Stimulated activated naive CD8-positive, alpha-beta T cell treated with anti-CD3 and anti-CD28 coated beads, Interleukin-15, Interleukin-2, amounts not matched to agents 100 U/mL and 50 U/mL, for 24 hours (primary cell): Measurements from ENCODE around the gene USH2A.
"Not testable (repeated sequence)": the region's sequence is repeated elsewhere in the genome, so short reads cannot be mapped to it uniquely, and the experiment has no call there.

Experiments
- ATAC-seq: fragments of 150-1000 bp; cut with Tn5 transposase; one replicate; pipeline ENCODE4 v1.10.0; 2021
- DNase-seq: peaks from one replicate; pipeline ENCODE4 v3.0.0; 2021

The USH2A gene

DNA sequence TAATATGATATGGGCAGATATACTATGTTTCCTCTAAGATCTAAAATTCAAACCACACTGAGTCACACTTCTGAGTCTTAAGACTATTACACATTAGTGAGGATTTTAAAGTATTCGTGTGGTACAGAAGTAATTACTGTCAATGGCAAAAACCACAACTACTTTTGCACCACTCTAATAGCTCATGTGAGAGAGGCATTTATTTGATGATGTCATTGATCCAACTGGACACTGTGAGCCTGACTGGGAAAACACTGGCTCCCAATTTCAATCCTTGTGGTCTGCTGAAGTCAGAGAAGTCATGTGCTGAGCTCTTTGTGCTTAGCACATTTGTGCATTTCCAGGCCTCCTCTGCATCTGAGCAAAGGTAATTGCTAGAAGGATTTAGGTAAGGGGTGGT lies 377.8 kb downstream of the USH2A start:
- ATAC-seq, result no peak
- DNase-seq, result no peak

DNA sequence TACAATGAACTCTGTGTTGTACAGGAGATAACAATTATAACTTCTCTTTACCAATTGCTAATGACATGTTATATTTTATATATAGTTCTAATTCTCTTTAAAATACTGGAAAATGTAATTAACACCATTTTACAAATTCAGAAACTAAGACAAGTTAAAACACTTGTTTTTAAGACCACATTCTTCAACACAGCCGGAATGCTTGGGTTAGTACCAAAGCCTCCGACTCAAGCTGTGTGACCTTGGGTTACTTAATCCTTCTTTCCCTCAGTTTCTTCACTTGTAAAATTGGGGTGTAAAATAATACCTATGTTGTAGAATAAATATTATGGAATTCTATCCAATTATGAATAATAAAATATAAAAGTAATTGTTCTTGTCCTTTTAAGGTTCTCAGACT lies 378.7 kb downstream of the USH2A start:
- no peak for DNase-seq
- ATAC-seq, result no peak

DNA sequence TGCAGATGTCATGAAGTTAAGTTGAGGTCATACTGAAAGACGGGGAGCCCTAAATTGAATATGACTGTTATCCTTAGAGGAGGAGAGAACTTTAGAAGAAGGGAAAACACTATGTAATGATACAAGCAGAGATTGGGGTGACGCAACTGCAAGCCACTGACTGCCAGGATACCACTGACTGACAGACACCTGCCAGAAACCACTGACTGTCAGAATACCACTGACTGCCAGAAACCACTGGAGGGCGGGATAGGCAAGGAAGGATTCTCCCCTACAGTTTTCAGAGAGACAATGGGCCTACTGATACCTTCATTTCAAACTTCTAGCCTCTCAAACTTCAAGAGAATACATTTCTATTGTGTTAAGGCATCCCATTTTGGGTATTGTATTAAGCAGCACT lies 388.7 kb downstream of the USH2A start:
- DNase-seq (no peak), ATAC-seq (no peak)

DNA sequence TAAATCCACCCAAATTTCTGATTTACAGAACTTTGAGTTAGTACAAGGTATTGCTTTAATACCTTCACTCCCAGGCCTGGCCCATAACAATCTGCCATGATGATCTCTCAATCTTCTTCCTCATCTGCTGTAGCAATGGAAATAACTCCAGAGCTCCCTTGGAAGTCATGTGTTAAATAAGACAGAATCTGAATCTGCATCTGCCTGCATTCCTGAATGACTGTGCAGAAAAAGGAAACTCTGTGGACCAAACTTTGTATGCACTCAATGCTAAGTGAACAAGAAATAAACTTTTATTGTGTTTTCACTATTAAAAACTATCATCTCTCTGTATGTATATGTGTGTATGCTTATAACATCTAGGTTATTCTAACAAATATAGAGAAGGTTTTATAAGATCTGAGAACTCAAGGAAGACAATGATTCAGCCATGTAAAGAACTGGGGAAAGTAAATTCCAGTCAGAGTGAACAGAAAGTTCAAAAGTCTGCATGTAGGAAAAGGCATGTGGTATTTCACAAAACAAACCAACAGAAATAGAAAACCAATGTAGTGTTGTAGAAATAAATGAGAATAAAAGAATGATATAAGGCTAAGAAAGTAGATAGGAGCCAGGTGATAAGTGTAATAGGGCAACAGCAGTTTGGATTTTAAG lies 390.2 kb downstream of the USH2A start:
- DNase-seq, result no peak
- ATAC-seq, result no peak

DNA sequence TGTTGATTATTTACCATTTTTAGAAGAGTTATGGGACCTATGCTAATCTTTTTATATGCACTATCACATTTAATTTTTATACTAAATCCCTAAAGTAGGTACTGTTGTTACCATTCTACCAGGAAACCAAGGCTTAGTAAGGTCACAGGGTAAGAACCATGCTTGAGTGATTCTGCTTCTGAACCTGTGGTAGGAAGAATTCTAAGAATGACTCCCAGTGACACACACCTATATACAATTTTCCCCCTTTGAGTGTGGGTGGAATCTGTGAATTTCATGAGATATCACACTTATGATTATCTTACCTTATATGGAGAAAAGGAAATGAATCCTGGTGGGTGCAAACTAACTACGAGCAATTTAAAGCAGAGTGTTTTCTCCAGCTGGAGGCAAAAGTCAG lies 391.0 kb downstream of the USH2A start:
- DNase-seq, result no peak
- no peak for ATAC-seq

DNA sequence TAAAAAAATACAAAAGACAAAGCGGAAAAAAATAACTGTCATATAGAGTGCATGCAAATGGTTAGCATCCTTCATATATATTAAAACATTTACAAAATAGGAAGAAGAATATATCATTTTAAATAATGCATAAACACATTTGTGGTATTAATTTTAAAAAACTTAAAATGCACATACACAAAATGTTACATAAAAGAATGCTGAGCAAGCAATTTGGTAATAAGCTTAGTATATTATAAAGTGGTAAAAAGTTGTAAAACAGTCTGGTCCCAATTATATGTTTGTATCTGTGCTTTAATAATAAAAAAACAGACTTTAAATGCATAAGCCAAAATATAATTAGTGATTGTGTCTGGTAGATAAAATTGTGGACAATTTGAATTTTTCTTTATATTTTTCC lies 394.6 kb downstream of the USH2A start:
- no peak for ATAC-seq
- no peak for DNase-seq

DNA sequence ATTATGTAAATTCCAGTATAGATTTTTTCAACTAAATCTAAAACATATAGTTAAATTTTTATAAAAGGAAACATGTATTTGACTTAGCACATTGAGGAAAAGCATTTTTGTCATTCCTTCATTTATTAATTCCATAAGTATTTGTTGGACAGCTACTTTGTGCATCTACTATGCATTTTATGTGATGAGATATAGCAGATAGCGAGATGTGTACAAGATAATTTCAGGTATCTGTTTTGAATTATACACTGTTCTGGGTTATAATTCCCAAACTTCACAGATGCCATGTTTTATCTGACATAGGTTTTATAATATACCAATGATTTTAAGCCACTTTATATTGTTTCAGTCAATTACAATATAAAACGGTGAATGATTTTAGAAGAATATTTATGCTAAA lies 398.7 kb downstream of the USH2A start:
- DNase-seq (no peak), ATAC-seq (no peak)

DNA sequence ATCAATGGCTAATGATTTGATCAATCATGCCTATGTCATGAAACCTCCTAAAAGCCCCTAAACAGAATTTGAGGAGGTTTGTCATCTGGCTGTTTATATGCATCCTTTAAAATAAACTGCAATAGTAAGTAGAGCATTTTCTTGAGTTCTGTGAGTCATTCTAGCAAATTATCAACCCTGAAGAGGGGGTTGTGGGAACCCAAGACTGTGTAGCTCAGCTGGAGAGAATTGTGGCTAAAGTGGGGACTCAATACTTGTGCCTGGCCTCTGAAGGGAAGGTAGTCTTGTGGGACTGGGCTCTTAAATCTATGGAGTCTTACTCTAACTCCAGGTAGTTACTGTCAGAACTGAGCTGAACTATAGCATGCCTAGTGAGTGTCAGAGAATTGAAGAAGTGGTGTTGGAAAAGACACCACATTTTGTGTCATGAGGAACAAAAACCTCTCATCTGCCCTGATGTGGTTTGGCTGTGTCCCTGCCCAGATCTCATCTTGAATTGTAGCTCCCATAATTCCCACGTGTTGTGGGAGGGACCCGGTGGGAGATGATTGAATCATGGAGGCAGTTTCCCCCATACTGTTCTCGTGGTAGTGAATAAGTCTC lies 402.4 kb downstream of the USH2A start:
- no peak for DNase-seq
- ATAC-seq, result no peak

DNA sequence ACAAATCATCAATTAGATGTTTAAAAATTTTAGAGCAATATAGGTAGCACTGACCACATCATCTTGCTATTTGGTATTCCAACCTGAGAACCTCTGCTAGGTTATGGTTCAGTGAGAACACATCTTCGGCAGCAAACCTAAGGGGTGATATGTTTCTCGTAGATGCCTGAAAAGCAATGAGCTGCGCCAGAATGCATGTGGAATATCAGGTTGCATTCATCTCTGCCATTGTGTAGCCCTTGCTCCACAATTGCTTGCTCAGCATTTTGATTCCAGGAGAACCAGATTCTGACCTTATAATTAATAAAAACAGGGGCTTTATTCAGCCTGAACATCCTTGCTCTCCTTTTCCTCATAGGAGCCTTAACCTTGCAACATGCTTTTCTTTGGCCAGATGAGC lies 408.1 kb downstream of the USH2A start:
- no peak for DNase-seq
- ATAC-seq, result no peak

DNA sequence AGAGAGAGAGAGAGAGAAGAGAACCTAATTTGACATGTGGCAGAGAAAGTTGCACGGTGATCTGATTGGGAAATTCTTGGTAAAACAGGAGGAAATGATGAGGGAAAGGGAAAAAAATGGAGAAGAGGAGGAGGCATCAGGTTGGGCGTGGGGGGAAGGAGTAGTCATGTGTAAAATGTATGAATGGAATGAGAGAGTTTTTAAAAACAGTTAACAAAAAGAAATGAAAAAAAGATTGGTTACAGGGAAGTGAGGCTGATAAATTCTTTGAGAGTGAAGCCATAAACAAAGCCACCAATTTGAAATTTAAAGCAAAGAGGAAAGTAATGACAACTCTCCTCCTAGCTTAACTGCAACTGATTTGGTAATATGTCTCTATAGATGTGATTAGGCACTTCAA lies 409.2 kb downstream of the USH2A start:
- DNase-seq, result no peak
- ATAC-seq, result no peak

DNA sequence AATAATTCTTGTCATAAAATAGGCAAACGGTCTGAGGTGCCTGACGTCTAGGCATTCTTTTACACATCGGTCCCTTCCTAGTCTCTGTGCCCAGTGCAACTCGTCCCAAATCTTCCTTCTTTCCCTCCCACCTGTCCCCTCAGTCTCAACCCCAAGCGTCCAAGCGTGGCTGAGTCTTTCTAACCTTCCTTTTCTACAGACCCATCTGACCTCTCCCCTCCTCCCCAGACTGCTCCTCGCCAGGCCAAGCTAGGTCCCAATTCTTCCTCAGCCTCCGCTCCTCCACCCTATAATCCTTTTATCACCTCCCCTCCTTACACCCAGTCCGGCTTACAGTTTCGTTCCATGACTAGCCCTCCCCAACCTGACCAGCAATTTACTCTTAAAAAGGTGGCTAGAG lies 413.8 kb downstream of the USH2A start:
- not testable (repeated sequence) for ATAC-seq, DNase-seq

DNA sequence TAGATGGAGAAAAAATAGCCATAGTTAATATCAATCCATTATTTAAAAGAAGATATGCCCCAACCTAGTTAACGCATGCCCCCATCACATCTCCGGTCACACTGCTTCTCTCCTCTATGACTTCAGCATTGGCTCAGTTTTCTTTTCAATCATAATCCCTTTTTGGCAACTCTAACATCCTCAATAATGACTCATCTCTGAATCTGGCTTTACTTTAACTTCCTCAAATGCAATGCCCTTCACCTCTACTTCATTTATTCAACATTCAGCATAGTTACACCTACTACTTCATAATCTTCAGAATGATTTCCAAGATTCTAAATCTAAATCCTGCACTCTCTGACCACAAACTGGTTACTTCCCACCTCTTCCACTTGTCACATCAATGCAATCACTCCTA lies 417.3 kb downstream of the USH2A start:
- DNase-seq, result no peak
- ATAC-seq, result no peak

DNA sequence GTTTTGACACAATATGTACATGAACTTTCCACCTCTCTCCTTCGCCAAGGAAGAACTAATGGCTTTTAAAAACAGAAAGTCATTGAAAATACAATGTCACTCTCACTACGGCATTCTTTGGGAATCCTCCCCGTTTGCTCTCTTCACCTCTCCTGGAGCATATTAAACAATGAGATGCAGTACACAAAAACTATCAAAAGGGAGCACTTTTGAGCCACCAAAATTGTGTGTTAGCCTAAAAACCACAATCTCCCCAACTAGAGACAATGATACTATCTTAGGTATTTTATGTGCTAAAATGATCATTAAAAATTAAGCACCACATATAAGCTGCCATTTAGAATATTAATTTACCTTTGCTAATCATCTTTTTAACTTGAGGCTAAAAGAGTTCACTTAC lies 430.6 kb downstream of the USH2A start:
- DNase-seq, result no peak
- no peak for ATAC-seq

DNA sequence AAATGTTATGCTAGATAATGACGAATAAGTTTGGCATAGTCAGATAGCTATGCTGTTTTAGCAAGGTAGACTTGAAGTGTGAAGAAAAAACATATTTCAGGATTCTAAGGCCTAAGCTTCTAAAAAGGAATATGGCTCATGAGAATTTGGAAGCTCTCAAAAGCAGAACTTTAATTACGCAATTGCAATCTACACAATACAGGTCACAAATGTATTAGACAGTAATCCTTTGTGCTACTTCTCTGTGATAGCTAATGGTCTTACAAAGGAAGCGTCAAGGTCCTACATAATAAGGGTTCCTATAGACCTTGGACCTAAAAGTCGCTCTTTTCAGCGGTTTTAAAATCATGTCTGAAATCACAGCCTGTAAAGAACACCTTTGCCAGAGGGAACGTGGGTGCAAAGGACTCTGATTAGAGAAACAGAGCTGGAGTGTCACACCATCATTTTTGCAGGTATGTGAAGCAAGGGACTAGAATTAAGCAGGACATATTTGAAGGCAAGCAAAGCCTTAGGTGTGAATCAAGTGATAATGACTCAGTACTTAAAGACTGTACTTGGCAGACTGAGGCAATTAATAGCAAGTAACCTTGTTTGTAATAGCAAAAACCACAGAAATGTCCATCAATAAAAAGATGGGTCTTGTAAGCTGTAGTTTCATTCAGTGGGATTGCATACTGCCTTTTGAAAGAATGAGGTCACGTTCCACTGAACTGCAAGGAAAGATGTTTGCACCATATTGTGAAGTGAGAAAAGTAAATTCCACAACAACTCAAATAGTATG lies 436.0 kb downstream of the USH2A start:
- no peak for ATAC-seq
- no peak for DNase-seq

DNA sequence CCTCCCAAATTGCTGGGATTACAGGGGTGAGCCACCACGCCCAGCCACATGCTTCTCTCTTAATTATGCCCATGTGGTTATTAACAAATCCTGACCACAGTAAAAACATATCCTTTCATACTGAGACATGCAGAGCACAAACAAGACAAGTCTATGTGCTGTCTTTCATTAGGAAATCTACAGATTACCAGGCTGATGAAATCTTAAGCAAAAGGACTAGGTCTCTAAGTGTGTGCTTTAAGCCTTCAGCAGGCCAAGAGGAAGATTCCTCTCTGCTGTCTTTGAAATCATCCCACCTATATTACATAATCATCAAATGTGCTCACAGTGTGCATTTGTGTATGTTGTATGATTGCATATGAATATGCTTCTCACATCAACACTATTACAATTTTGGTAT lies 436.8 kb downstream of the USH2A start:
- ATAC-seq, result no peak
- DNase-seq, result no peak

DNA sequence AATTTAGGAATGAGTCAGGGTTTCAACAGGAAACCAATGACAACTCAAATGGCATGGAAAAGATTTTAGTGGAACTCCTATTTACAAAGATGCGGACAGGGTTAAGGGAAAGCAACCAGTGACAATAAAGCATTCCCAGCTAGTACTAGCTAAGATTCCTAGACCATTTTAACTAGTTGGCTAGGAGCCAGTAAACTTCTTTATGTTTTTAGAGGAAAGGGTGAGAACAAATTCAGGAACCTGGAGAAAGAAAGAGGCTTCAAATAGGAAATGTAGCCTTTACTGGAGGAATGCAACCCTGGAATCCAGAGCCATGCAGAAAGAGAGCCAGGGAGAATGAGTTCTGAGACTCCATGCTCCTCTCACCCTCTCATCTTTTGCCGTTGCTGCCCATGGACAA lies 439.6 kb downstream of the USH2A start:
- ATAC-seq (no peak), DNase-seq (no peak)

DNA sequence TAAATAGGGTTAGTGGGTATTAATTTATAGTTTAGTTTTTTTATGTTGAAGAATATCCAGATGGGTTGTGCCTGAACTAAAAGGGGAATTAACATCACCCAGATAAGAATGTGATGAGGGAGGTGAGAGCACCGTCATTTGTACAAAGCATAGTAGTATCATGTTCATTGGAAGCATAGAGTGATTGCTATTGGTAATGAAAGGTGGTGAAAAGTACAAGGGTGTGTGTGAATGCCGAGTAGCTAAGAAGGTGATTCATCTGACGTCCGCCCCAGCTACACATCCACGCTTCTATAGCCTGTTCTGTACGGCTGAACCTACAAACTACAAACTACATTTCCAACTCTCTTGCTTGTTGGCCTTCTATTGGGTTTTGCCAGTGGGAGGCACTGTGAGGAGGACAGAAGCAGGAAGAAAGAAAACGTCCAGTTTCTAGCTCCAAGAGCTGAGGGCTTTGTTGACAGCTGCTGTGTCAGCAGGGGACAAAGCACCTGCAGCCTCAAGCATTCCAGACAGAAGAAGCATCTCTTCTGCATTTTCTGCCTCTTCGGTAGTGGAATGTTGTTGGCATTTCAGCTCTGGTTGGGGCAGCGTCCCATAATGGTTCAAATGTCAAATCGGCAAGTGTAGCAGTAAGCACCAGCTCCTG lies 451.3 kb downstream of the USH2A start:
- ATAC-seq (no peak), DNase-seq (no peak)

DNA sequence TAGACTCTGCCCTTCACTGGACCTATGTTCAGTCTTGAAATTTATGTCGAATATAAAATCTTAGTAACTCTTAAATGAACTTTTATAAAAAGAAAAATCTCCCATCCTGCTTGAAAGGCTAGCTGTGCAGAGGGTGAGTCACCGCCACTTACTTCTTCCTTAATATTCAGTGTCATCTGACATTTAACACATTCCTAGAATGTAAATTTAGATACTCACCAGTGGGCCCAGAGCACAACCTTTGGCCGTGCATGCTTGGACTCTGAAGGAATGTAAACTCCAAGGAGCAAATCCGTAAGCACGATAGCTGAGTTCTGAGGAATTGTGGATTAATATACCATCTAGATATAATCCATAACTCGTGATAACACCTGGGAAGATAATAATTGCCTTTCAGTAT lies 452.8 kb downstream of the USH2A start:
- DNase-seq, result no peak
- no peak for ATAC-seq

DNA sequence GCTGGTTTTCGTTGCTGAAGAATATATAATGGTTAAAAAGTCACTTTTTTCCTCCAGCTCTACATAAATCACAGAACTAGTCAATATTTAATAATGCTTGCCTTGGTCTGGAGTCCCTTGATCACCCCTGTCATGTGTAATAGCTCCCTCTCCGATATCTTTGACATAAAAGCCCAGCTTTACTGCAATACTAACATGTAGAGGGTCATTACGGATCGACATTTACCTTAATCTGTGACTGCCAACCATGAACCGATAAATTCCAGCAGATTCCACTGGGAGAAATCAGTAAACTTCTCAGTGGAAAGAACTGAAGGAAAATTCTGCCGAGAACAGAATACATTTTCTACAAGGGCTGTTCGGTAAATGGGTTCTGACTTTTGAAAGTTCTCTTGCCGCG lies 459.6 kb downstream of the USH2A start:
- ATAC-seq (no peak), DNase-seq (no peak)

DNA sequence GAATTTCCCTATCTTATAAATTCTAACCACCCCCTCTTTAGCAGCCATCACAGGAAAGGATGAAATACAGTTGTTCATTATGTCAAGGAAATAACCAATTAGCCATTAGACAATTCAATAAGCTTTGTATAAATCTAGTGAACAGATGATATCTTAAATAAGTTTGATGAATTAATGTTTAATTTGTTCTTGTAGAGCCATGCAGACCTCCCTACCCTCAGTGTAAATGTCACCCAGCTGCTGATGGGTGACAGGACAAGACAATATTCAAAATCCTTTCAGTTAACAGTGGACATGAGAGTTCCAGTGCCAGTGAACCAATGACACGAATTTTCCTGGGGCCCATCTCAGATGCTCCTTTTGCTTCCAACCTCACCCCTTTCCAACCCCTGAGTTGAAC lies 460.2 kb downstream of the USH2A start:
- ATAC-seq, result no peak
- no peak for DNase-seq

DNA sequence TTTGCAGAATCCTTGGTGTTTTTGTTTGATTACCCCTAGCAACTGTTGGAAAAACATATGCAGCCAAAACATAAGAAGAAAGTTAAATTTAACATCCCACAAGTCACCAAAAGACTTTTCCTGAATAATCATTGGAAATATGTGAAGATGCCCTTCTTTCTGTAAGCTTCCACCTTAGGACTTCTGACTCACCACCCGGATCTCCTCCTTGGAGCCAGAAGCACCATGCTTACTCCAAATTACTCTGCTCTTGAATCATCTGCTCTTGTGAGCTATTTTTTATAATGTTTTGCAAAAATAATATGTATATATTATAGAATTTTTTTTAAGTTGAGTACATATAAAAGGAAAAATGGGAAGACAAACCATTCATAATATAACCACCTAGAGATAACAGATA lies 464.4 kb downstream of the USH2A start:
- no peak for DNase-seq
- ATAC-seq, result no peak

DNA sequence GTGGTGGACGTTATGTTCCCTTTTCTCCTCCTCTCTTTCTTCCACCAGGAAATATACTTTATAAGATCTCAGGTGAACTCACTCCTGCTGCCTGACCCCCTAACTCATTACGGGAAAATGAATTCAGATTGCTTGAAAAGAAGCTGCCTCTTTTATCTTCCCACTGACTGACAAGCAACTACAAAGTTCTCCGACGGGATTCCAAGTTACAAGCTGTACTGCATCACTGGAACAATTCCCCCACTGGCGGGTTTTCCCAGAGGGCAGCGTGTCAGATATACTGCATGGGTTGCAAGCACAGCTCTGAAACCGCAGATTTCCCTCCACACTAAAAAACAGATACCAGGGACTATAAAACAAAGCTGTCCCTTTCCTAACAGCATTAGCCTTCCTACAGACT lies 465.6 kb downstream of the USH2A start:
- DNase-seq (no peak), ATAC-seq (no peak)

DNA sequence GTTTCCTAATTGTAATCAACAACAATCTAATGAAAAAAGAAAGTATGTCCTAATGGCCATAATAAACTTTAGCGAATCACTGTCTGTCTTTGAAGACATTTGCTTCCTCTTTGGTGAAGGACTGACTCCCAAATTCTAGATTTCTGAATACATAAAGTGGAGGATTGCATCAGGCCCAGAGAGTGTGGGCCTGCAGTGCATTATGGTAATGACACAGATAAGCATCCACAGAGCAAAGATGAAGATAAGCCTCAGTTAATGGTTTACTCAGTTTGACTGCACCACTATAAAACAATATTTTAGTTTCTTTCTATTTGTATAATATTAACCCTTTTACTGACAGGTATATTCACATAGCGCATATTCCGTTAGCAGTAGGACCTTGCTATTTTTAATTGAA lies 490.7 kb downstream of the USH2A start:
- ATAC-seq, result no peak
- no peak for DNase-seq
